Activated CD8-positive, alpha-beta T cell treated with anti-CD3 and anti-CD28 coated beads for 36 hours (primary cell): ENCODE measurements around the gene BMP15. TPM values are rescaled to one million over a fixed set of nuclear protein-coding genes. Genes with fewer than 3 reads are reported as not detected.

Experiments
- ATAC-seq: fragments of 200-7000 bp; cut with Tn5 transposase; one replicate; pipeline ENCODE4 v1.10.0; 2021; ENCODE audit warnings: mild to moderate bottlenecking, moderate library complexity
- CTCF ChIA-PET: fragments of 350-600 bp; sonication (Branson Sonifier 250); formaldehyde crosslinking; loops from one replicate; lab custom pipeline; 2021; ENCODE audit warnings: antibody characterized with exemption; lab: Charles Lee
- POLR2A ChIA-PET: fragments of 350-600 bp; sonication (Branson Sonifier 250); formaldehyde crosslinking; loops from one replicate; lab custom pipeline; 2021; ENCODE audit warnings: antibody characterized with exemption; lab: Charles Lee
- DNase-seq: peaks from one replicate; pipeline ENCODE4 v3.0.0-alpha.2; 2020
- H3K27ac Mint-ChIP-seq: one replicate; pipeline ENCODE4 v1.8.0; 2021; ENCODE audit warnings: mild to moderate bottlenecking, mixed read lengths
- H3K27me3 Mint-ChIP-seq: one replicate; pipeline ENCODE4 v1.8.0; 2021; ENCODE audit warnings: mixed read lengths
- H3K36me3 Mint-ChIP-seq: one replicate; pipeline ENCODE4 v1.8.0; 2021; ENCODE audit warnings: low read depth, mixed read lengths
- H3K4me1 Mint-ChIP-seq: one replicate; pipeline ENCODE4 v1.8.0; 2021; ENCODE audit warnings: low read depth, mixed read lengths
- H3K4me3 Mint-ChIP-seq: one replicate; pipeline ENCODE4 v1.8.0; 2021; ENCODE audit warnings: mild to moderate bottlenecking, moderate library complexity, mixed read lengths
- H3K9me3 Mint-ChIP-seq: one replicate; pipeline ENCODE4 v1.8.0; 2021; ENCODE audit warnings: mixed read lengths
- intact Hi-C: fragments of 100-400 bp; cut with micrococcal nuclease; formaldehyde crosslinking; loops from one replicate; pipeline ENCODE4 v1.10.0; 2022
- total RNA-seq, 2 experiments: library from RNA; stranded (reverse); gene quantifications; one replicate each; pipeline ENCODE4 v1.2.3, GENCODE V29; 2021
- TF ChIP-seq, protein P1 (sequence below): fragments of 200-600 bp; IDR thresholded peaks from one replicate; pipeline ENCODE4 v1.8.0; 2022; ENCODE audit warnings: antibody characterized with exemption, mild to moderate bottlenecking

BMP15 gene
- total RNA-seq = not detected

DNA sequence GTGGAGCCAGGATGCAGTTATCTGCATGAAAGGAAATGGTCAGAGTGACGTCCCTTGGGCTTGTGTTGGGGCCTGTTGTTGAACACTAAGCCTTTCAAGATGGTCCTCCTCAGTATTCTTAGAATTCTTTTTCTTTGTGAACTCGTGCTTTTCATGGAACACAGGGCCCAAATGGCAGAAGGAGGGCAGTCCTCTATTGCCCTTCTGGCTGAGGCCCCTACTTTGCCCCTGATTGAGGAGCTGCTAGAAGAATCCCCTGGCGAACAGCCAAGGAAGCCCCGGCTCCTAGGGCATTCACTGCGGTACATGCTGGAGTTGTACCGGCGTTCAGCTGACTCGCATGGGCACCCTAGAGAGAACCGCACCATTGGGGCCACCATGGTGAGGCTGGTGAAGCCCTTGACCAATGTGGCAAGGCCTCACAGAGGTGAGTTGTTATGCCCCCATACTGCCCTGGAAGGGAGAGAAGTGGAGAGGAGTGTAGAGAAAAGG is at the start of gene BMP15:
Gene BMP15, plus strand, starts transcription at position 51 of the 492 bp plus-strand sequence. Its CDS starts 49 bp downstream, at position 100.
- intact Hi-C loops = no loop called here
- ATAC-seq = no peak

GRCh38 chrX:50863471-50863870 is 47.1 kb upstream of the BMP15 start:
- H3K27ac Mint-ChIP-seq = no peak overlapping the region
- no peaks in the 10 kb centered on the region for H3K36me3 Mint-ChIP-seq
- no peak for ATAC-seq
- intact Hi-C loops = no loop called here
- no peaks in the 10 kb centered on the region for H3K4me1 Mint-ChIP-seq
- H3K9me3 Mint-ChIP-seq = no peaks in the 10 kb centered on the region
- ChIA-PET POLR2A (no interaction called here), CTCF (no interaction called here)
- TF ChIP-seq, protein P1, sequence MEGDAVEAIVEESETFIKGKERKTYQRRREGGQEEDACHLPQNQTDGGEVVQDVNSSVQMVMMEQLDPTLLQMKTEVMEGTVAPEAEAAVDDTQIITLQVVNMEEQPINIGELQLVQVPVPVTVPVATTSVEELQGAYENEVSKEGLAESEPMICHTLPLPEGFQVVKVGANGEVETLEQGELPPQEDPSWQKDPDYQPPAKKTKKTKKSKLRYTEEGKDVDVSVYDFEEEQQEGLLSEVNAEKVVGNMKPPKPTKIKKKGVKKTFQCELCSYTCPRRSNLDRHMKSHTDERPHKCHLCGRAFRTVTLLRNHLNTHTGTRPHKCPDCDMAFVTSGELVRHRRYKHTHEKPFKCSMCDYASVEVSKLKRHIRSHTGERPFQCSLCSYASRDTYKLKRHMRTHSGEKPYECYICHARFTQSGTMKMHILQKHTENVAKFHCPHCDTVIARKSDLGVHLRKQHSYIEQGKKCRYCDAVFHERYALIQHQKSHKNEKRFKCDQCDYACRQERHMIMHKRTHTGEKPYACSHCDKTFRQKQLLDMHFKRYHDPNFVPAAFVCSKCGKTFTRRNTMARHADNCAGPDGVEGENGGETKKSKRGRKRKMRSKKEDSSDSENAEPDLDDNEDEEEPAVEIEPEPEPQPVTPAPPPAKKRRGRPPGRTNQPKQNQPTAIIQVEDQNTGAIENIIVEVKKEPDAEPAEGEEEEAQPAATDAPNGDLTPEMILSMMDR = no peak
- H3K27me3 Mint-ChIP-seq = no peaks in the 10 kb centered on the region
- DNase-seq = no peak
- H3K4me3 Mint-ChIP-seq = no peak overlapping the region

More for the DNA sequence above, at the start of gene BMP15:
- POLR2A ChIA-PET = no interaction called here
- Mint-ChIP-seq H3K27me3 (no peaks in the 10 kb centered on the region), H3K4me1 (no peaks in the 10 kb centered on the region), H3K36me3 (no peaks in the 10 kb centered on the region), H3K4me3 (no peak within 1 kb of the TSS), H3K9me3 (no peaks in the 10 kb centered on the region), H3K27ac (no peak within 1 kb of the TSS)
- TF ChIP-seq, protein P1 = no peak
- CTCF ChIA-PET = no interaction called here
- DNase-seq = no peak

- DNase-seq (no peak), ATAC-seq (no peak)
- H3K9me3 Mint-ChIP-seq = no peaks in the 10 kb centered on the region
- no peaks in the 10 kb centered on the region for H3K4me1 Mint-ChIP-seq
- POLR2A ChIA-PET = no interaction called here
- H3K27ac Mint-ChIP-seq = no peak overlapping the region
- intact Hi-C loops = no loop called here
- no peaks in the 10 kb centered on the region for H3K36me3 Mint-ChIP-seq
- CTCF ChIA-PET = no interaction called here
- H3K27me3 Mint-ChIP-seq = no peaks in the 10 kb centered on the region
- TF ChIP-seq, protein P1 = no peak
- no peak overlapping the region for H3K4me3 Mint-ChIP-seq
These were observed 45.2 kb upstream of the BMP15 start for GRCh38 chrX:50865311-50865710.

DNA sequence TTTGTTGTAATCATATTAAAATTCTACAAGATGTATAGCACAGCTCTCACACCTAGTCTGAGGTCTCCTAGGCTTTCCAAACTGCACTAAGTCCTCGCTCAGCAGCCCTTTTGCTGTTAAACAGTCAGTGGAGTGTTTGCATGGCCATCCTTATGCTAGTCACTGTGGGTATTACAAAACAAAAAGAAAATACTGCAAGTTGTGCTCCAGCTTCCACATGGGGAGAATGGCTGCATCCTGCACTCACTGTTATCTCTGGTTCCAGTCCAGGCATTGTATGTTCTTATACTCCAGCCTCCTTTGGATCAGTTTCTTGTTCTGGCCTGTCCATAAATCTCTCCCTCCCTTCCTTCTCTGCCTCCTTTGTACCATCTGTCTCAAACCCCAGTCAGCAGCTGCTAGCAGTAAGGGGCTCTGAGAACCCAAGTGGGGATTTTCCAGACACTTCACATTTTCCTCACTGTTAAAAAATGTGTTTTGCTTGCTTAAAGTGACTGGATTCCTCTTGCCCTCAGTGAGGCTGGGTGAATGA is 38.5 kb upstream of the BMP15 start:
- Mint-ChIP-seq H3K9me3 (no peaks in the 10 kb centered on the region), H3K4me1 (no peaks in the 10 kb centered on the region), H3K27ac (no peak overlapping the region), H3K36me3 (no peaks in the 10 kb centered on the region), H3K4me3 (no peak overlapping the region), H3K27me3 (no peaks in the 10 kb centered on the region)
- ChIA-PET CTCF (no interaction called here), POLR2A (no interaction called here)
- DNase-seq (no peak), ATAC-seq (no peak)
- intact Hi-C loops = no loop called here
- TF ChIP-seq, protein P1 = no peak

DNA sequence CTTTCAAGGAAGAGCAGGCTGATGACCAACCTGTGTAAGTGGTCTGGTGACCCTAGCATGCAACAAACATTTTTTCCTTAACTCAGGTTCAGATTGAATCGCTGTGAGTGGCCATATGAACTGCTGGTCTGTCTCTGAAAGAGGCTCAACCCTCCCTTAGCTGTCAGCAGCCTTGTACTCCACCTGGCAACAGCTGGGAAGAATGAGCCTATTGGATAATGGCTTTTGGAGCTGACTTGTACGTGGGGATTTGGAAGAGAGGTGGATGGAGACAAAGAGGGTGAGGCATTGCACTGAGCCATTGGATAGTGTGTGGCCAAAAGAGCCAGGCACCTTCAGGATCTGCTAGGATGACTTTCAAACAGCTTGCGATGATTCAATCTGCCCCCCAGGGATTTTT is 35.7 kb upstream of the BMP15 start:
- CTCF ChIA-PET = no interaction called here
- TF ChIP-seq, protein P1 = no peak
- no peak for ATAC-seq
- POLR2A ChIA-PET = no interaction called here
- Mint-ChIP-seq H3K27me3 (peaks cover 3% of the 10 kb centered on the region), H3K27ac (no peak overlapping the region), H3K36me3 (no peaks in the 10 kb centered on the region), H3K4me1 (no peaks in the 10 kb centered on the region), H3K9me3 (no peaks in the 10 kb centered on the region), H3K4me3 (no peak overlapping the region)
- DNase-seq = no peak
- intact Hi-C loops = no loop called here
